ENCODE results near the gene ODAD3. TPM values are rescaled to one million over a fixed set of nuclear protein-coding genes. Genes with fewer than 3 reads are reported as not detected.
"Not testable (repeated sequence)": the region's sequence is repeated elsewhere in the genome, so short reads cannot be mapped to it uniquely, and the experiment has no call there.

The ODAD3 gene
- total and polyA plus RNA-seq, 2 experiments from 2014 or later = 0.44 to 0.54 TPM

DNA sequence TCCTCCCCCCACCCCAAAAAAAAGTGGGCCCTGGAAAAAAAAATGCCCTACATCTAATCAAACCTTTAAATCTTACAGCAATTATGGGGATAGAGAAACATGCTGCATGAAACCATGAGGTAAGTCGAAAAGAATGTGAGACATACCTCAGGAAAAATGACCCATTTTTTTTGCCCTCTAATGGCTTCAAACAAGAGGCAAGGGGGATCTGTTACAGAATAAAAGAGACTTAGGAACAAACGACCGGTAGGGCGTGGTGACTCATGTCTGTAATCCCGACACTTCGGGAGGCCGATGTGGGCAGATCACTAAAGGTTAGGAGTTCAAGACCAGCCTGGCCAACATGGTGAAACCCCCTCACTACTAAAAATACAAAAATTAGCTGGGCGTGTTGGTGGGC, 24.2 kb downstream of the ODAD3 start:
- 36 to 49% methylated on average over 8 of the region's 8 CpGs for WGBS, 2 experiments (ENCODE audit: low coverage in 1 of 2, low lambda C conversion rate in 2 of 2, missing lambda C conversion rate in 2 of 2)

DNA sequence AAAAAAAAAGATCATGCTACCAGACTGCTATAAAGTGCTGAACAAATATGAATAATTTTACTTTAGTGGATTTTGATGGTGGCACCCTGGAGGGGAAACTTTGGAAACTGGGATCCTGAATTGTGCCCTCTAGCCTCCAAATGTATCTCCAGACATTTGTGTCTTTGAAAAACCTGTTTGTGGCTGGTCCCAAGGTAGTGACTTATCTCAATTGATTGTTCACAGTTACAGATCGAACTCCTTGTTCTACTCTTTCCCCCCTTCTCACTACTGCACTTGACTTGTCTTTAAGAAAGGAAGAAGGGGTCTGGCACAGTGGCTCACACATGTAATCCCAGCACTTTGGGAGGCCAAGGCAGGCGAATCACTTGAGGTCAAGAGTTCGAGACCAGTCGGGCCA, 26.3 kb downstream of the ODAD3 start:
- no peak overlapping the region for H2AFZ ChIP-seq
- H3K79me2 ChIP-seq (ENCODE audit: insufficient read depth) = no peaks in the 10 kb centered on the region
- H3K4me2 ChIP-seq (ENCODE audit: unreplicated experiment) = no peak overlapping the region
- WGBS, 2 experiments (ENCODE audit: low coverage in 1 of 2, low lambda C conversion rate in 2 of 2, missing lambda C conversion rate in 2 of 2) = 73 to 79% methylated on average over 4 of the region's 4 CpGs
- H3K27me3 ChIP-seq (replicated peaks; ENCODE audit: insufficient read depth) = no peaks in the 10 kb centered on the region
- H3K36me3 ChIP-seq (ENCODE audit: low read depth) = no peaks in the 10 kb centered on the region
- no peaks in the 10 kb centered on the region for H3K9me2 ChIP-seq (ENCODE audit: insufficient read depth)
- H4K20me1 ChIP-seq (ENCODE audit: insufficient read depth) = no peaks in the 10 kb centered on the region
- no peak overlapping the region for H3K4me3 ChIP-seq
- no peaks in the 10 kb centered on the region for H3K9me3 ChIP-seq (ENCODE audit: low read depth)
- DNase-seq = no peak
- no peak overlapping the region for H3K9ac ChIP-seq
- no peaks in the 10 kb centered on the region for H3F3A ChIP-seq (ENCODE audit: insufficient read depth)
- no peak overlapping the region for H3K27ac ChIP-seq
- H3K4me1 ChIP-seq (ENCODE audit: insufficient read depth) = no peaks in the 10 kb centered on the region
- TF ChIP-seq EZH2 (IDR thresholded peaks at IDR 0.05; ENCODE audit: insufficient read depth, poor library complexity, severe bottlenecking) (no peak), EZH2phosphoT487 (IDR thresholded peaks at IDR 0.05; ENCODE audit: insufficient read depth, low read depth) (no peak)
- in situ Hi-C loops (cut with MboI) = no loop called here

More for the DNA sequence above, 24.2 kb downstream of the ODAD3 start:
- H3K4me3 ChIP-seq = no peak overlapping the region
- no peaks in the 10 kb centered on the region for H3K9me2 ChIP-seq (ENCODE audit: insufficient read depth)
- H3K9me3 ChIP-seq (ENCODE audit: low read depth) = no peaks in the 10 kb centered on the region
- no peaks in the 10 kb centered on the region for H3K79me2 ChIP-seq (ENCODE audit: insufficient read depth)
- H3K4me1 ChIP-seq (ENCODE audit: insufficient read depth) = no peaks in the 10 kb centered on the region
- no peak overlapping the region for H3K4me2 ChIP-seq (ENCODE audit: unreplicated experiment)
- H3K27ac ChIP-seq = no peak overlapping the region
- no peak for TF ChIP-seq EZH2phosphoT487 (IDR thresholded peaks at IDR 0.05; ENCODE audit: insufficient read depth, low read depth)
- TF ChIP-seq EZH2 (IDR thresholded peaks at IDR 0.05; ENCODE audit: insufficient read depth, poor library complexity, severe bottlenecking) = no peak
- no peaks in the 10 kb centered on the region for H3K27me3 ChIP-seq (replicated peaks; ENCODE audit: insufficient read depth)
- no peaks in the 10 kb centered on the region for H3F3A ChIP-seq (ENCODE audit: insufficient read depth)
- H4K20me1 ChIP-seq (ENCODE audit: insufficient read depth) = no peaks in the 10 kb centered on the region
- no peak overlapping the region for H2AFZ ChIP-seq
- in situ Hi-C loops (cut with MboI) = no loop called here
- H3K36me3 ChIP-seq (ENCODE audit: low read depth) = no peaks in the 10 kb centered on the region
- H3K9ac ChIP-seq = no peak overlapping the region
- DNase-seq = peak; percentile 46

DNA sequence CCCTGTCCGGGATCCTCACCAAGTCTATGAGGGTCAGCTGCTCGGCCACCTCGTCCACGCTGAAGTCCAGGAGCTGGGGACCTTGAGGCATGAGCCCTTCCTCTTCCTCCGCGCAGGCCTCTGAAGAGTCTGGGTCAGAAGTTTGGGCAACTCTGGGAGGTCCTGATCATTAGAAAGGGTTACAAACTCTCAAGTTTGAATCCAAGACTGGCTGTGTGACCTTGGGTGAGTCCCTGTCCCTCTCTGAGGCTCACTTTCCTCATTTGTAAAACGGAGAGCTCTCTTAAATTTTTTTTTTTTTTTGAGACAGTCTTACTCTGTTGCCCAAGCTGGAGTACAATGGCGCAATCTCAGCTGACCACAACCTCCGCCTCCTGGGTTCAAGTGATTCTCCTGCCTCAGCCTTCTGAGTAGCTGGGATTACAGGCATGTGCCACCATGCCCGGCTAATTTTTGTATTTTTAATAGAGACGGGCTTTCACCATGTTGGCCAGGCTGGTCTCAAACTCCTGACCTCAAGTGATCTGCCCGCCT, 28.2 kb downstream of the ODAD3 start:
- H3K9me2 ChIP-seq (ENCODE audit: insufficient read depth); H3K4me2 ChIP-seq (ENCODE audit: unreplicated experiment); H3K79me2 ChIP-seq (ENCODE audit: insufficient read depth); H3K9ac ChIP-seq; DNase-seq; H3K4me1 ChIP-seq (ENCODE audit: insufficient read depth); H3K36me3 ChIP-seq (ENCODE audit: low read depth); H2AFZ ChIP-seq; H3F3A ChIP-seq (ENCODE audit: insufficient read depth); H3K27ac ChIP-seq; H4K20me1 ChIP-seq (ENCODE audit: insufficient read depth); H3K4me3 ChIP-seq; H3K27me3 ChIP-seq (replicated peaks; ENCODE audit: insufficient read depth); in situ Hi-C loops (cut with MboI); H3K9me3 ChIP-seq (ENCODE audit: low read depth): not testable (repeated sequence)
- 76 to 87% methylated on average over 12 of the region's 12 CpGs for WGBS, 2 experiments (ENCODE audit: low coverage in 1 of 2, low lambda C conversion rate in 2 of 2, missing lambda C conversion rate in 2 of 2)

DNA sequence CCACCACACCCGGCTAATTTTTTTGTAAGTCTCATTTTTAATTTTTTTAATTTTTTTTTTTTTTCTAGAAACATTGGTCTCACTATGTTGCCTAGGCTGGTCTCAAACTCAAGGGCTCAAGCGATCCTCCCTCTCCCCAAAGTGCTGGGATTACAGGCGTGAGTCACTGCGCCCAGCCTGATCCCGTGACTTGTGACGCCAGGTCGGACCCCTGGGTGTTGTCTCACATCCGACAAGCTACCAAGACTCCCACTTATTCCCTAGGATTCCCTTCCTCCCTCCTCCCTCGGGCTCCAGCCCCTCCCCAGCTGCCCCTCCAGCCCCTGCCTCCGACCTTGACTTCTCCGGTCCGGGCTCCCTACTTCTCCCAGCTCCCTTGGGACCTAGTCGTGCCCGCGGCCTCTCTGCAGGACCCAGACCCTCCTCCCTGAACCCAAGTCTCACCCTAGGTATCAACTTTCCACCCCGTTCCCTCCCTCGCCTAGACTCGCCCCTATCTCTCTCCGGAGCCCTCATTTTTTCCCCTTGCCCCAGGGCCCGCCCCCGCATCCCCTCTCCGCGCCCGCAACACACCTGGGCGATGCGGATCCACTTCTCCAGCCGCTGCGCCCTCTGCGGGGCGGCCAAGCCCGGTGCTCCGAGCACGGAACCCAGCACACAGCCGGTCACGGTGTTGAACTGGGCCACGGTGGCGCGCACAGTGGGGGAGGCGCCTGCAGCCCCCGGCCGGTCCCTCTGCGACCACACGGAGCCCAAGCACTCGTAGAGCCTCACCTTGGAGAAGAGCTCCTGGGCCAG, 28.9 kb downstream of the ODAD3 start:
- no peaks in the 10 kb centered on the region for H4K20me1 ChIP-seq (ENCODE audit: insufficient read depth)
- H3F3A ChIP-seq (ENCODE audit: insufficient read depth) = no peaks in the 10 kb centered on the region
- no peaks in the 10 kb centered on the region for H3K79me2 ChIP-seq (ENCODE audit: insufficient read depth)
- no peak for DNase-seq
- no peak for TF ChIP-seq EZH2phosphoT487 (IDR thresholded peaks at IDR 0.05; ENCODE audit: insufficient read depth, low read depth)
- TF ChIP-seq EZH2 (IDR thresholded peaks at IDR 0.05; ENCODE audit: insufficient read depth, poor library complexity, severe bottlenecking) = no peak
- no peak overlapping the region for H3K27ac ChIP-seq
- H3K9ac ChIP-seq = no peak overlapping the region
- no peaks in the 10 kb centered on the region for H3K9me2 ChIP-seq (ENCODE audit: insufficient read depth)
- H3K27me3 ChIP-seq (replicated peaks; ENCODE audit: insufficient read depth) = no peaks in the 10 kb centered on the region
- in situ Hi-C loops (cut with MboI) = no loop called here
- WGBS, 2 experiments (ENCODE audit: low coverage in 1 of 2, low lambda C conversion rate in 2 of 2, missing lambda C conversion rate in 2 of 2) = 26 to 35% methylated on average over 38 to 44 of the region's 44 CpGs
- H2AFZ ChIP-seq = no peak overlapping the region
- H3K4me2 ChIP-seq (ENCODE audit: unreplicated experiment) = no peak overlapping the region
- H3K36me3 ChIP-seq (ENCODE audit: low read depth) = no peaks in the 10 kb centered on the region
- no peaks in the 10 kb centered on the region for H3K9me3 ChIP-seq (ENCODE audit: low read depth)
- H3K4me3 ChIP-seq = no peak overlapping the region
- no peaks in the 10 kb centered on the region for H3K4me1 ChIP-seq (ENCODE audit: insufficient read depth)
